Endothelial cell of umbilical vein (primary cell): ENCODE data around the gene FILIP1L. TPM values are rescaled to one million over a fixed set of nuclear protein-coding genes. Genes with fewer than 3 reads are reported as not detected.
A peak's percentile ranks its signal among the peaks of the same experiment; 100 is the strongest.

ENCODE experiments used
- BruUV-seq: library from RNA; stranded (reverse); fragments of 400-500 nt; replicated peaks from 2 replicates; lab custom pipeline; 2021; lab: Mats Ljungman, UMichigan
- CTCF ChIA-PET: fragments of 300-600, 350-600 bp; sonication (Branson Sonifier 250); formaldehyde crosslinking; loops from one replicate; lab custom pipeline; 2021; ENCODE audit warnings: antibody characterized with exemption, inconsistent platforms; lab: Charles Lee
- POLR2A ChIA-PET: fragments of 300-600, 350-600 bp; sonication (Branson Sonifier 250); formaldehyde crosslinking; loops from one replicate; lab custom pipeline; 2021; ENCODE audit warnings: antibody characterized with exemption, inconsistent platforms; lab: Charles Lee
- DNase-seq: peaks from one replicate; pipeline ENCODE4 v3.0.0-alpha.2; 2011; ENCODE audit warnings: low read depth, low spot score
- FAIRE-seq: peaks from 2 replicates; lab custom pipeline; 2011; peaks lifted over from hg19 to GRCh38; lab: Jason Lieb, UNC
- H2AFZ ChIP-seq: 2 replicates; pipeline ENCODE4 v1.6.0; 2012; ENCODE audit warnings: low read depth, low read length, control low read depth, inconsistent platforms
- H3K27ac ChIP-seq: 2 replicates; pipeline ENCODE4 v1.5.1; 2011; ENCODE audit warnings: low read depth, mild to moderate bottlenecking, control low read depth, low read length, moderate library complexity; ENCODE audit not compliant: insufficient read depth
- H3K27me3 ChIP-seq, 2 experiments: 2 replicates each; pipeline versions ENCODE4 v1.6.0 to v1.6.1; 2011; ENCODE audit warnings: low read length in 2 of 2, mixed read lengths in 1 of 2; ENCODE audit not compliant: control insufficient read depth in 2 of 2, insufficient read depth in 2 of 2
- H3K36me3 ChIP-seq, 2 experiments: 2 replicates in 1 of 2; 3 replicates in 1 of 2; pipeline ENCODE4 v1.5.1; 2011; ENCODE audit warnings: low read length in 2 of 2, mild to moderate bottlenecking in 1 of 2, moderate library complexity in 1 of 2; ENCODE audit not compliant: control insufficient read depth in 2 of 2, insufficient read depth in 2 of 2; ENCODE audit errors: extremely low read depth in 1 of 2
- H3K4me1 ChIP-seq: 3 replicates; pipeline ENCODE4 v1.5.1; 2011; ENCODE audit warnings: mild to moderate bottlenecking, low read length; ENCODE audit not compliant: control insufficient read depth, insufficient read depth; ENCODE audit errors: extremely low read depth
- H3K4me2 ChIP-seq: 2 replicates; pipeline ENCODE4 v1.6.1; 2011; ENCODE audit warnings: low read length, control low read depth, mixed read lengths; ENCODE audit not compliant: insufficient read depth
- H3K4me3 ChIP-seq, 3 experiments: fragments of 200-600 bp in 1 of 3; sonication (generic), shearing (Covaris generic) in 1 of 3; replicated peaks in 1 of 3; 2 replicates each; pipeline ENCODE4 v1.5.1; 2011 to 2016; ENCODE audit warnings: control low read depth in 3 of 3, low read length in 3 of 3, mild to moderate bottlenecking in 2 of 3, inconsistent platforms in 1 of 3, low read depth in 1 of 3, moderate library complexity in 1 of 3; ENCODE audit not compliant: insufficient read depth in 1 of 3
- H3K79me2 ChIP-seq: 2 replicates; pipeline ENCODE4 v1.6.0; 2012; ENCODE audit warnings: low read length, inconsistent platforms; ENCODE audit not compliant: control insufficient read depth, insufficient read depth
- H3K9ac ChIP-seq: replicated peaks from 2 replicates; pipeline ENCODE3; 2011; ENCODE audit warnings: low read length, control low read depth; ENCODE audit not compliant: insufficient read depth; ENCODE audit errors: extremely low read depth
- H3K9me1 ChIP-seq: replicated peaks from 3 replicates; pipeline ENCODE4 v1.6.0; 2011; ENCODE audit warnings: mild to moderate bottlenecking, low read length; ENCODE audit not compliant: control insufficient read depth, insufficient read depth; ENCODE audit errors: extremely low read depth
- H3K9me3 ChIP-seq: replicated peaks from 2 replicates; pipeline ENCODE4 v1.5.1; 2012; ENCODE audit warnings: low read length, inconsistent platforms; ENCODE audit not compliant: control insufficient read depth, insufficient read depth
- H4K20me1 ChIP-seq: replicated peaks from 2 replicates; pipeline ENCODE3; 2011; ENCODE audit warnings: mild to moderate bottlenecking, low read length; ENCODE audit not compliant: control insufficient read depth, insufficient read depth; ENCODE audit errors: extremely low read depth
- EZH2 ChIP-seq: IDR thresholded peaks from 2 replicates; pipeline ENCODE4 v1.6.1; 2012; ENCODE audit warnings: borderline replicate concordance, low read depth, mild to moderate bottlenecking, moderate library complexity, low read length, inconsistent platforms; ENCODE audit not compliant: severe bottlenecking
- FOS ChIP-seq: IDR thresholded peaks from 2 replicates; pipeline ENCODE4 v1.6.1; 2011; ENCODE audit warnings: mild to moderate bottlenecking, low read length, moderate library complexity, borderline replicate concordance; ENCODE audit not compliant: insufficient read depth
- GATA2 ChIP-seq: IDR thresholded peaks from 2 replicates; pipeline ENCODE4 v1.7.0; 2011; ENCODE audit warnings: low read depth, mild to moderate bottlenecking, moderate library complexity, mixed read lengths, low read length; ENCODE audit not compliant: insufficient read length, insufficient read depth
- JUN ChIP-seq: IDR thresholded peaks from 2 replicates; pipeline ENCODE4 v1.6.1; 2011; ENCODE audit warnings: borderline replicate concordance, low read depth; ENCODE audit not compliant: insufficient read length, insufficient read depth
- MYC ChIP-seq: IDR thresholded peaks from one replicate; pipeline ENCODE4 v1.6.1; 2011; ENCODE audit warnings: mild to moderate bottlenecking, low read depth, low read length
- POLR2A ChIP-seq: IDR thresholded peaks from 2 replicates; pipeline ENCODE4 v1.6.1; 2012; ENCODE audit warnings: low read depth, mild to moderate bottlenecking, control low read depth, low read length
- POLR2AphosphoS5 ChIP-seq: IDR thresholded peaks from 2 replicates; pipeline ENCODE4 v1.6.1; 2012; ENCODE audit warnings: low read depth, mild to moderate bottlenecking, control low read depth, low read length, moderate library complexity; ENCODE audit not compliant: insufficient read depth
- dilution Hi-C: fragments of 300-500 bp; cut with MboI; formaldehyde crosslinking; loops from one replicate; pipeline ENCODE4 v1.15.0; 2019; ENCODE audit warnings: low sequenced_read_pairs; ENCODE audit not compliant: extremely low pct_ligation_motif_present
- intact Hi-C: fragments of 100-400 bp; cut with micrococcal nuclease; formaldehyde crosslinking; loops from one replicate; pipeline ENCODE4 v1.10.0; 2022
- polyA plus RNA-seq, 4 experiments: library from polyadenylated mRNA; depleted of rRNA in 3 of 4; stranded (reverse) in 3 of 4; unstranded in 1 of 4; fragments of >200 nt; gene quantifications; 2 replicates each; pipeline versions ENCODE4 v1.2.1 to v1.2.3, GENCODE V29; 2011 to 2012; ENCODE audit warnings: missing spikeins in 1 of 4
- total RNA-seq: library from RNA; stranded (reverse); gene quantifications from 2 replicates; pipeline ENCODE4 v1.2.3, GENCODE V29; 2021
- TF ChIP-seq, protein P1 (sequence below): IDR thresholded peaks from 2 replicates; pipeline ENCODE4 v1.6.1; 2011; ENCODE audit not compliant: insufficient read depth, insufficient read length
- TF ChIP-seq, protein P2 (sequence below), 2 donors: IDR thresholded peaks; 1 replicate in 1 of 2; 2 replicates in 1 of 2; pipeline ENCODE4 v1.5.1; 2011; ENCODE audit warnings: low read length in 2 of 2, mild to moderate bottlenecking in 2 of 2, moderate library complexity in 2 of 2, control low read depth in 1 of 2, inconsistent platforms in 1 of 2, low read depth in 1 of 2; ENCODE audit not compliant: insufficient read depth in 1 of 2; ENCODE audit errors: extremely low read depth in 1 of 2

Gene FILIP1L
- total and polyA plus RNA-seq, 2 donors (not counting 3 experiments of a cell fraction or from before 2014, with no cell fraction given): 26.0 to 29.9 TPM

DNA sequence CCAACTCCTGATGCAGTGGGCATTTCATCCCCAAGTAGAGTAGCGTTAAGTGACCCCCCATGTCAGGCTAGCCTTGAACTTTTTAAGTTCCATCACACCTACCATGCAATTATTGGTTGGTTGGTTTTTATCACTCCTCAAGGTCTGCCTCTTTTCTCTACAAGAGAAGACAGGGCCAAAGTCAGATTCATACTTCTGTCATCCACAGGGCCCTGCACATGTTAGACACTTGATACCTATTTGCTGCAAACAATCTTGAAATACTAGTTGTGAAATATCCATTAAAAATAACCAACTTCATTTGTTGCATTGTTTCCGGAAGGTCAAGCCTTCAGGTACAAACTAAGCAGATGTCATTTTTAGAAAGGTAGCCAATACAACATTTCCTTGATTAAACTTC, 295.5 kb downstream of the FILIP1L start:
- TF ChIP-seq JUN (no peak), FOS (no peak), GATA2 (no peak), EZH2 (no peak), POLR2A (no peak), POLR2AphosphoS5 (no peak), MYC (no peak)
- TF ChIP-seq, protein P1, sequence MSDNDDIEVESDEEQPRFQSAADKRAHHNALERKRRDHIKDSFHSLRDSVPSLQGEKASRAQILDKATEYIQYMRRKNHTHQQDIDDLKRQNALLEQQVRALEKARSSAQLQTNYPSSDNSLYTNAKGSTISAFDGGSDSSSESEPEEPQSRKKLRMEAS: no peak
- TF ChIP-seq, protein P2, sequence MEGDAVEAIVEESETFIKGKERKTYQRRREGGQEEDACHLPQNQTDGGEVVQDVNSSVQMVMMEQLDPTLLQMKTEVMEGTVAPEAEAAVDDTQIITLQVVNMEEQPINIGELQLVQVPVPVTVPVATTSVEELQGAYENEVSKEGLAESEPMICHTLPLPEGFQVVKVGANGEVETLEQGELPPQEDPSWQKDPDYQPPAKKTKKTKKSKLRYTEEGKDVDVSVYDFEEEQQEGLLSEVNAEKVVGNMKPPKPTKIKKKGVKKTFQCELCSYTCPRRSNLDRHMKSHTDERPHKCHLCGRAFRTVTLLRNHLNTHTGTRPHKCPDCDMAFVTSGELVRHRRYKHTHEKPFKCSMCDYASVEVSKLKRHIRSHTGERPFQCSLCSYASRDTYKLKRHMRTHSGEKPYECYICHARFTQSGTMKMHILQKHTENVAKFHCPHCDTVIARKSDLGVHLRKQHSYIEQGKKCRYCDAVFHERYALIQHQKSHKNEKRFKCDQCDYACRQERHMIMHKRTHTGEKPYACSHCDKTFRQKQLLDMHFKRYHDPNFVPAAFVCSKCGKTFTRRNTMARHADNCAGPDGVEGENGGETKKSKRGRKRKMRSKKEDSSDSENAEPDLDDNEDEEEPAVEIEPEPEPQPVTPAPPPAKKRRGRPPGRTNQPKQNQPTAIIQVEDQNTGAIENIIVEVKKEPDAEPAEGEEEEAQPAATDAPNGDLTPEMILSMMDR (IDR thresholded peaks at IDR 0.05; ENCODE audit: extremely low read depth in 1 of 2, insufficient read depth in 1 of 2, low read depth in 1 of 2, low read length in 2 of 2): no peak
- H4K20me1 ChIP-seq: no peaks in the 10 kb centered on the region
- no peak overlapping the region for H3K9ac ChIP-seq
- no peaks in the 10 kb centered on the region for H3K9me1 ChIP-seq
- DNase-seq: no peak
- H3K4me2 ChIP-seq: peak overlapping the region; percentile 95
- H3K27me3 ChIP-seq: no peaks in the 10 kb centered on the region
- no TSS peak for BruUV-seq
- intact Hi-C loops (no loop called here), dilution Hi-C loops (no loop called here)
- CTCF ChIA-PET: interaction anchor here (1.8 kb wide), 1 partner anchor 11 kb away, joined by 11 read pairs; no protein-coding TSS in a partner anchor
- H2AFZ ChIP-seq: no peak overlapping the region
- no peaks in the 10 kb centered on the region for H3K9me3 ChIP-seq
- peaks cover 20% of the 10 kb centered on the region for H3K4me1 ChIP-seq
- no peak overlapping the region for H3K27ac ChIP-seq
- peaks cover 31% of the 10 kb centered on the region for H3K79me2 ChIP-seq
- no peaks in the 10 kb centered on the region for H3K36me3 ChIP-seq
- POLR2A ChIA-PET: no interaction called here
- H3K4me3 ChIP-seq: peak overlapping the region in 1 of 3 experiments; percentile 85
- no peak for FAIRE-seq
